Heart left ventricle (tissue), 16 donors: Measurements from ENCODE around the gene GDPD3. TPM values are rescaled to one million over a fixed set of nuclear protein-coding genes. Genes with fewer than 3 reads are reported as not detected.
A peak's percentile ranks its signal among the peaks of the same experiment; 100 is the strongest.

ENCODE experiments used
- ATAC-seq, 4 donors: fragments of 200-7000 bp; cut with Tn5 transposase; one replicate each; pipeline ENCODE4 v1.9.1; 2020 to 2022; ENCODE audit warnings: moderate library complexity in 4 of 4, mild to moderate bottlenecking in 3 of 4, moderate number of reproducible peaks in 1 of 4
- DNase-seq, 5 donors: peaks; one replicate each; pipeline ENCODE4 v3.0.0-alpha.2; 2020
- H3K27ac ChIP-seq, 12 donors: fragments of 200-600 bp; sonication (generic) in 4 of 12; one replicate each; pipeline versions ENCODE4 v1.5.0 to v1.8.0; 2016 to 2022; ENCODE audit warnings: mild to moderate bottlenecking in 2 of 12
- H3K27me3 ChIP-seq, 9 donors: fragments of 200-600 bp; sonication (generic) in 2 of 9; one replicate each; pipeline versions ENCODE4 v1.5.1 to v1.8.0; 2016 to 2022; ENCODE audit warnings: mild to moderate bottlenecking in 3 of 9
- H3K36me3 ChIP-seq, 9 donors: fragments of 200-600 bp; sonication (generic) in 2 of 9; one replicate each; pipeline versions ENCODE4 v1.5.0 to v1.8.0; 2018 to 2022; ENCODE audit warnings: mild to moderate bottlenecking in 2 of 9
- H3K4me1 ChIP-seq, 12 donors: fragments of 200-600 bp; sonication (generic) in 4 of 12; one replicate each; pipeline versions ENCODE4 v1.5.0 to v1.8.0; 2016 to 2022; ENCODE audit warnings: mild to moderate bottlenecking in 3 of 12
- H3K4me3 ChIP-seq, 12 donors: fragments of 200-600 bp; sonication (generic) in 4 of 12; one replicate each; pipeline versions ENCODE4 v1.5.0 to v1.8.0; 2017 to 2022; ENCODE audit warnings: mild to moderate bottlenecking in 9 of 12, moderate library complexity in 4 of 12
- H3K9me3 ChIP-seq, 12 donors: fragments of 200-600 bp; sonication (generic) in 4 of 12; one replicate each; pipeline versions ENCODE4 v1.5.0 to v1.8.0; 2016 to 2022; ENCODE audit warnings: mild to moderate bottlenecking in 1 of 12
- CTCF ChIP-seq, 12 donors: fragments of 200-600 bp; sonication (generic) in 4 of 12; IDR thresholded peaks; one replicate each; pipeline versions ENCODE4 v1.5.0 to v1.8.0; 2018 to 2022; ENCODE audit warnings: antibody characterized with exemption in 12 of 12, mild to moderate bottlenecking in 5 of 12
- POLR2A ChIP-seq, 2 donors: fragments of 450-650 bp; IDR thresholded peaks; one replicate each; pipeline ENCODE4 v1.6.1; 2017; ENCODE audit warnings: antibody characterized with exemption in 2 of 2, mild to moderate bottlenecking in 2 of 2, moderate library complexity in 2 of 2
- WGBS, 4 donors: extraction: QIAGEN DNeasy Blood & Tissue Kit in 2 of 4; methylation state at CpG; one replicate each; pipeline versions ENCODE4 v1.1.5 to v1.1.7; 2013 to 2018; 5-methylcytosine and 5-hydroxymethylcytosine counted together
- intact Hi-C, 10 donors: fragments of 100-400 bp; cut with DNase I; formaldehyde crosslinking; loops; one replicate each; pipeline versions ENCODE4 v1.11.1 to v1.14.2; 2022
- polyA plus RNA-seq, 2 donors: library from polyadenylated mRNA; stranded (reverse); fragments of 200-250 nt; gene quantifications; one replicate each; pipeline ENCODE4 v1.2.3, GENCODE V29; 2013
- total RNA-seq, 9 donors: library from RNA; depleted of rRNA in 2 of 9; stranded (reverse); fragments of >200 nt in 2 of 9; fragmentation: NEBNext Ultra II Directional in 3 of 9; extraction: Animal tissue kit (Norgen Biotek cat#: 25700) in 3 of 9; gene quantifications; one replicate each; pipeline versions ENCODE4 v1.1.0 to v1.2.4, GENCODE V29; 2016 to 2023
- donor health status: ischemic (EF 13 %, LVEDD 7.1; RV severe dilation, severe dysfunction).
- donor health status: healthy with polysubstance abuse.
- donor health status: DM: no; HTN: yes; CAD: no.
- donor health status: DM: no; HTN: no; CAD: no.
- donor health status: ischemic (EF 25% LVEDD 6.9; RV normal size, moderate dysfunction).
- donor health status: ischemic (EF 25% LVEDD 5.7; RV mildly dilated, moderate dysfunction).
- donor health status: healthy.
- donor health status: DM: yes; HTN: yes; CAD: no.
- donor health status: ischemic (EF 35%, LVEDD 5.7; RV mildly dilated, moderate dysfunction).
- donor health status: nonischemic (EF 11% LVEDD 7.7; RV severe dilation, severe dysfunction).
- donor health status: DM: yes; HTN: yes; CAD: no.
- donor health status: PGD.
- donor health status: ischemic (EF 29% LVEDD 5.4; RV normal size, mild dysfunction).
- donor health status: nonischemic (EF 23%, LVEDD 6.1; RV moderate dilation, normal function).

GDPD3 gene
- total and polyA plus RNA-seq, 11 donors = 0.36 to 5.3 (median 2.0) TPM

- TF ChIP-seq CTCF (IDR thresholded peaks at IDR 0.05) (no peak), POLR2A (IDR thresholded peaks at IDR 0.05) (no peak)
- WGBS, 4 donors = 80 to 91% (median 90%) methylated on average over 6 to 7 of the region's 7 CpGs
- Histone ChIP-seq H3K4me3 (no peak overlapping the region), H3K36me3 (no peaks in the 10 kb centered on the region), H3K27me3 (no peaks in the 10 kb centered on the region), H3K9me3 (peaks cover 0 to 16% (median 8%) of the 10 kb centered on the region in 12 donors), H3K27ac (no peak overlapping the region), H3K4me1 (peaks cover 0 to 6% (median 0%) of the 10 kb centered on the region in 12 donors)
- DNase-seq (no peak), ATAC-seq (no peak)
- intact Hi-C loops = no loop called here
Measured at GRCh38 chr16:30151091-30151490, 37.8 kb upstream of the GDPD3 start.

GRCh38 chr16:30149250-30149930 is 36.1 kb upstream of the GDPD3 start:
- Histone ChIP-seq H3K36me3 (no peaks in the 10 kb centered on the region), H3K9me3 (peaks cover 0 to 16% (median 8%) of the 10 kb centered on the region in 12 donors), H3K27ac (peak overlapping the region in 1 of 12 donors; percentile 74), H3K4me3 (no peak overlapping the region), H3K27me3 (no peaks in the 10 kb centered on the region), H3K4me1 (peaks cover 0 to 6% (median 0%) of the 10 kb centered on the region in 12 donors)
- intact Hi-C loops = no loop called here
- TF ChIP-seq POLR2A (IDR thresholded peaks at IDR 0.05) (no peak), CTCF (IDR thresholded peaks at IDR 0.05) (no peak)
- no peak for DNase-seq
- WGBS, 4 donors = 85 to 89% (median 87%) methylated on average over 5 of the region's 5 CpGs
- ATAC-seq = no peak

GRCh38 chr16:30147843-30148510 is 34.6 kb upstream of the GDPD3 start:
- Histone ChIP-seq H3K4me3 (no peak overlapping the region), H3K4me1 (peaks cover 0 to 6% (median 0%) of the 10 kb centered on the region in 12 donors), H3K36me3 (no peaks in the 10 kb centered on the region), H3K9me3 (peaks cover 0 to 16% (median 8%) of the 10 kb centered on the region in 12 donors), H3K27me3 (no peaks in the 10 kb centered on the region), H3K27ac (no peak overlapping the region)
- intact Hi-C loops = no loop called here
- no peak for DNase-seq
- no peak for TF ChIP-seq POLR2A (IDR thresholded peaks at IDR 0.05)
- no peak for TF ChIP-seq CTCF (IDR thresholded peaks at IDR 0.05)
- WGBS, 4 donors = 79 to 95% (median 92%) methylated on average over 3 of the region's 3 CpGs
- ATAC-seq = no peak

GRCh38 chr16:30145657-30146056 is 32.3 kb upstream of the GDPD3 start:
- Histone ChIP-seq H3K4me3 (no peak overlapping the region), H3K36me3 (no peaks in the 10 kb centered on the region), H3K27ac (no peak overlapping the region), H3K9me3 (peaks cover 0 to 16% (median 8%) of the 10 kb centered on the region in 12 donors), H3K27me3 (no peaks in the 10 kb centered on the region), H3K4me1 (peaks cover 0 to 6% (median 0%) of the 10 kb centered on the region in 12 donors)
- intact Hi-C loops = no loop called here
- DNase-seq (no peak), ATAC-seq (no peak)
- no peak for TF ChIP-seq CTCF (IDR thresholded peaks at IDR 0.05)
- TF ChIP-seq POLR2A (IDR thresholded peaks at IDR 0.05) = no peak
- 47 to 63% (median 61%) methylated on average over 1 of the region's 1 CpG for WGBS, 4 donors
